Measurements from ENCODE around the gene NRXN3.

DNA sequence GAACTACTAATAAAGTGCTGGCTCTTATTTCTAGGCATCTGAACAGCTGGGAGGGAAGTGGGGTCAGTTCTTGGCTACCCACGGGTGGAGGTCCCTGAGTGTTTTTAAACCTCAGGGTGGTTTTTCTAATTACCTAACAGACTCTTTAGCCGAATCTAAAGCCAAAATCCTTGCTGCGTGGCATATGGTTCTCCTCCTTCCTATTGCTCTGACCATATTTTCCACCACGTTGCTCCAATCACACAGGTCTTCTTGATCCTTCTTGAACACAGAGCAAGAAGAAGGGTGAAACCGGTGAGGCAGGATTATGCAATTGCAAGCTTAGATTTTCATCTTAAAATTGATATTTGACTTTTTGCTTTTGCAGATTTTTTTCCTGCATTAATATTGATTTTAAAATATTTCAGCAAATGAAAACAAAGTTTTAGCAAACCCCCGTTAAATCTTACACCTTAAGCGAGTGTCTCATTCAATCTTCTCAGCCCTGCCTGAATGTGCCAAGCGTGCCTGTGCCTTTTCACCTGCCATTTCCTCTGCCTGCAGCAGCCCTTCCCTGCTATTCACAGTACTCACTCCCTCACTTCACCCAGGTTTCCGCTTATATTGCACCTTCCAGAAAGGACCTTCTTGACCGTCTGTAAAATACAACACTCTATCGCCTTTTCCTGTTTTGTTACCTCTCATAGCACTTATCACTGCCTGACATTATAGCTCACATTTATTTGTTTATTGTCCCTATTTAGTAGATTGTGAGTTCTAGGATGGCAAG is 1535.1 kb downstream of the NRXN3 start:
- TF ChIP-seq CTCF (IDR thresholded peaks at IDR 0.05 in 4 of 5, conservative IDR thresholded peaks at IDR 0.05 in 1 of 5) (no peak), POLR2A (IDR thresholded peaks at IDR 0.05) (no peak)
